ENCODE results near the gene OR2T27.
"Not testable (repeated sequence)": the region's sequence is repeated elsewhere in the genome, so short reads cannot be mapped to it uniquely, and the experiment has no call there.

OR2T27 gene

DNA sequence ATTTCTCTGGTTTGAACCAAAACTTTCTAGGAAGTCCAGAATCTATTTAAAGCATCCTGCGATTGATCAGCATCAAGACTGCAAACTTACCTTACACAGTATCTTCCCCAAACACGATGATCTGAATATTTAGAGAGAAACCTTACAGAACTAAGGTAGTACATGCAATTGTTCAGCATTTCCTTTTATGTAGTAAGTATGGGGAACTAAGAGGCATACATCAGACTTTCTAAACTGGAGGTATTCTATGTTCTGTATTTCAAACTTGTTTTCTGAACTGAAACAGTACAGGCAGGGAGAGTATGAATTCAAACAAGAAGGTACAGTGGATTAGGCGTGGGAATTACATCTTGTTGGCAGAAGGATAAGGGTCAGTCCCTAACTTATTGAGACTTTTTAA, at the start of gene OR2T27:
TSS of gene OR2T27 (minus strand) at position 175 of the 400 bp plus-strand sequence. CDS start 4,644 bp downstream, outside the sequence.
- not testable (repeated sequence) for DNase-seq (ENCODE audit: low spot score)

GRCh38 chr1:248704606-248705005, 49.3 kb upstream of the OR2T27 start:
- no peak for DNase-seq (ENCODE audit: low spot score)

GRCh38 chr1:248703674-248704073, 48.3 kb upstream of the OR2T27 start:
- DNase-seq (ENCODE audit: low spot score): no peak

DNA sequence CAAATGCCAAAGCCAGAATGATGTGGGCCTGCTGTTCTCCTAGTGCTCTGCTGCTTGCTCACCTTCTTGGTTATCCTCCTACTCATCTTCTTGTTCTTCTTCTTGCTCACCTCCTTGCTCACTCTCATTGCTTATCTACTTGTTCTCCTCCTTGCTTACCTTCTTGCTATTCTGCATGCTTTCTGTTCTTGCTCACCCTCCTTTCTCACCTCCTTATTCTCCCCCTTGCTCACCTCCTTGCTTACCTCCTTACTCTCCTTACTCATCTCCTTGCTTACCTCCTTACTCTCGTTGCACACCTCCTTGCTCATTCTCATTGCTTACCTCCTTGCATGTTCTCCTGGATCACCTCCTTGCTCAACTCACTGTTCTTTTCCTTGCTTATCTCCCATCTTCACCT, 47.4 kb upstream of the OR2T27 start, which contains the start of gene OR14I1:
TSS of gene OR14I1 (minus strand) at position 53 of the 400 bp plus-strand sequence.
- DNase-seq (ENCODE audit: low spot score): no peak

GRCh38 chr1:248699099-248699498, 43.8 kb upstream of the OR2T27 start:
- no peak for DNase-seq (ENCODE audit: low spot score)

DNA sequence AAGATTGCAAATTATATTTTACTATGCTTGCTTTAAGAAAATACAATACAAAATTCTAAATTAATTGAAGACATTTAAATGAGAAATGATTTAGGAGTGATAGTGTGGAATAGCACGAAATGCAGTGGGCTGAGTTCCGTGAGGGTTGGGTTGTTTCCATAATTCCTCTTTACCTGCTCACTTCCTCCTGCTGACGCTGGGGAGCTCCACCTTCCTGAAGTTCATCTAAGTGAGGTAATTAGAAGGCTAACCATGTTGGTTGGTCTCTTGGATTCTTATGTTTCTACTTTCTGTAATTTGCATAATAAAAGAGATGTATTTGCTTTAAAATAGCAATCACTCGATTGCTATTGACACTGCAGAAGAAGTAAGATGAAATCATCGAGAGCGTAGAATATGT, 42.6 kb upstream of the OR2T27 start:
- DNase-seq (ENCODE audit: low spot score): no peak

- DNase-seq (ENCODE audit: low spot score): no peak
Observed at GRCh38 chr1:248696774-248697173, 41.4 kb upstream of the OR2T27 start.

GRCh38 chr1:248696261-248696660, 40.9 kb upstream of the OR2T27 start:
- DNase-seq (ENCODE audit: low spot score): no peak

DNA sequence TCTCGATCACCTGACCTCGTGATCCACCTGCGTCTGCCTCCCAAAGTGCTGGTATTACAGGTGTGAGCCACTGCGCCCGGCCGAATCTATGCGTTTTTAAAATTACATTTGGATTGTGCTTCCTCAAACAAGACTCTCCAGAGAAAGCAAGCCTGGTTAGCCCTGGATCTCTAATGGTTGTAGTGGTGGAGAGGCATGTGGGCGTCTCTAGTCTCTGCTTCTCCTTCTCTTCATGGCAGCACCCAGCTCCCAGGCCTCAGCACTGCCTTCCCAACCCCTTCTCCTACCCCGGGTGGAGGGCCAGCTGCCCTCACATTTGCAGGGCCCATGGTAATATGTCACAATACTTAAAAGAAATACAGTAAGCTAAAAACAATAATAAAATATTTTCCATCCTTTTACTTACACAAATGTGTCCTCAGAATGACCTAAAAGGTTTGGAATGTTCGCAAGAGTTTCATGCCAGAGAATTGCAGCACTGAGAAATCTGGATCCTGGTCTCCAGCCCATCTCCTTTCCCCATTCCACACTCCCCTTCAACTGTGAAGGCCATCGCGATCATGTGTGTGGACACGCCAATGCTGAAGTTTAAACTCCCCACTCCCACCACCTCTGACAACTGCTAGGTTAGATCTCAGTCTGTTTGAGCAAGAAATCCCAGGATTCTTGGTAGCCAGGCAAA, 40.3 kb upstream of the OR2T27 start:
- DNase-seq (ENCODE audit: low spot score): no peak

GRCh38 chr1:248691567-248692155, 36.3 kb upstream of the OR2T27 start:
- DNase-seq (ENCODE audit: low spot score): no peak

- DNase-seq (ENCODE audit: low spot score): no peak
Observed at GRCh38 chr1:248688527-248689298, 33.4 kb upstream of the OR2T27 start.

DNA sequence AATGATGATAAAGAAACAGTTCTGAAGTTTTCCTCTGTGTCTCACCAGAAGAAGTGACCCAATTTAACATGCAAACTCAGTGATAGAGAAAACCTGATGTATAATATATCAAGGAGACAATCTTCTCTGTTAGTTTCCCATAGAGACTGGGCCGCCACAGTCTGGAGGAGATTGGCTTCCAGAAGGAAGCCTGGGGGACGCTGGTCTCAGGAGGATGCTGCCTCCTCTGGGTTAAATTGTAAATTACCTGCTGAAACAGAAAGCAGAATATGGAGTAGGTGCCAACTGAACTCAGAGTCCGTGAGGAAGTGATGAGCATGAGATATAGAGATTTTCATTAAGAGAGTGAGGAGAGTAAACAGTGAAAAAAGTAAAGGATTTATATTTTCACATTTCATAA, 31.5 kb upstream of the OR2T27 start:
- no peak for DNase-seq (ENCODE audit: low spot score)

- no peak for DNase-seq (ENCODE audit: low spot score)
Observed at GRCh38 chr1:248681651-248682050, 26.3 kb upstream of the OR2T27 start.

DNA sequence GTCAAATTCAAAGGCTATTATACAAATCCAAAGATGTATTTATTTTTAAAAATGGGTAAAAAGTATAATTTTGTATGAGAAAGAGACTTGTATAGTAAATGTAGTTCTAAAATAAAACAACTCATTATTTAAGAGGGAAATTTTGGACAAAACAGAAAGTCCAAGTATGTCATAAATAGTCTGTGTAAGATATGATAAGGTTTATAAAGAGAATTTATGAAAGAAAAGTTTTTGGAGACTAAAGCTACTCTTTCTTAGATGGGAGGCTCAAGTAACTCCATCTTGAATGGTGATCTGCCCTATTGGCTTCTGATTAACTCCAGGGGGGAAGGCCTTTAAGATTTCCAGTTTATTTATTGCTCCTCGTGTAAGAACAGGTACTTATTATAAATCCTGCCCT, 14.7 kb upstream of the OR2T27 start:
- DNase-seq (ENCODE audit: low spot score): no peak

DNA sequence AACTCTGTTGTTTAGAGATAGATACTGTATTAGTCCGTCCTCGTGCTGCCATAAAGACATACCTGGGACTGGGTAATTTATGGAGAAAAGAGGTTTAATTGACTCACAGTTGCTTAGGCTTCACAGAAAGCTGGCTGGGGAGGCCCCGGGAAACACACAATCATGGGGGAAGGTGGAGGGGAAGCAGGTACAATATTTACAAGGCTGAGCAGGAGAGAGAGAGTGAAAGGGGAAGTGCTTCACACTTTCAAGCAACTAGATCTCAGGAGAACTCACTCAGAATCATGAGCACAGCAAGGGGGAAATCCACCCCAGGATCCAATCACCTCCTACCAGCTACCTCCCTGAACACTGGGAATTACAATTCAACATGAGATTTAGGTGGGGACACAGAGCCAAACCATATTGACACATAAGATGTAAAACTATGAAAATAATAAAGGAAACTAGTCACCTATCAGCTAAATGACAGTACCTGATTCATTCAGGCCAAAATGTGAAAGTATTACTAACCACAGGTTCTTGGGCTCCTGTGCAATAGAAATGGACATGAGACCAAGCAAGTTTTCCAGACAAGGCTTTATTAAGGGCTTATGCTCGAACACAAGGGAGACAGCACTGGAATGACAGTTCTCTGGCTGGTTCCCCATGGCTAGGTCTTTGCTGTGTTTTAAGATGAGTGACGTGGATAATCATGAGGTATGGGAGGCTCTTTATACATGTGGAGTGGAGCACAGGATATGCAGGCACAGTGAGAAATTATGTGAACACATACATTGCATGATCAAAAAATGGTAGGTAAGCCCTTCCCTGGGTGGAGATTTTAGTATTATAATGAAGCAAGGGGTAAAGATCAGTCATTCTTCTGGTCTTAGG, 8.4 kb upstream of the OR2T27 start:
- DNase-seq (ENCODE audit: low spot score): not testable (repeated sequence)

GRCh38 chr1:248656797-248657196, 1.5 kb upstream of the OR2T27 start:
- not testable (repeated sequence) for DNase-seq (ENCODE audit: low spot score)

- DNase-seq (ENCODE audit: low spot score): not testable (repeated sequence)
Observed at GRCh38 chr1:248648770-248649536, 6.4 kb downstream of the OR2T27 start.

DNA sequence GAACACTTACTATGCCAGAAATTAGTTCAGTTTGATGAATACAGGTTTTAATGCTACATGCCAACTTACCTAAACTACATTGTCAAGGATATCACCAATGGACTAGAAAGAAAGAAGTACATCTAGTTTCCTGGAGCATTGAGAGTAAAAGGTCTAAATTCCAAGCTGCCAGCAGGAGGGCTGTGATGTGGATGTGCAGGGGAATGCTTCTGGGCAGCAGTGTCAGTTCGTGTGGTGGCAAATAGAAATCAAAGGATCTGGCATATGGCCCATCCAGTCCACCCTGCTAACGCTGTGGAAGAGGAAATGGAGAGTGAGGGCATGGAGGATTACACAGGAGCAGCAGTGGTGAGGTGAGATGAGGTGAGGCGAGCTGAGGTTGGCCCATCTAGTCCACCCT, 10.2 kb downstream of the OR2T27 start, which contains the start of gene OR2T35:
TSS of gene OR2T35 (minus strand) at position 101 of the 400 bp plus-strand sequence. CDS start 6,020 bp downstream, outside the sequence.
- DNase-seq (ENCODE audit: low spot score): not testable (repeated sequence)

DNA sequence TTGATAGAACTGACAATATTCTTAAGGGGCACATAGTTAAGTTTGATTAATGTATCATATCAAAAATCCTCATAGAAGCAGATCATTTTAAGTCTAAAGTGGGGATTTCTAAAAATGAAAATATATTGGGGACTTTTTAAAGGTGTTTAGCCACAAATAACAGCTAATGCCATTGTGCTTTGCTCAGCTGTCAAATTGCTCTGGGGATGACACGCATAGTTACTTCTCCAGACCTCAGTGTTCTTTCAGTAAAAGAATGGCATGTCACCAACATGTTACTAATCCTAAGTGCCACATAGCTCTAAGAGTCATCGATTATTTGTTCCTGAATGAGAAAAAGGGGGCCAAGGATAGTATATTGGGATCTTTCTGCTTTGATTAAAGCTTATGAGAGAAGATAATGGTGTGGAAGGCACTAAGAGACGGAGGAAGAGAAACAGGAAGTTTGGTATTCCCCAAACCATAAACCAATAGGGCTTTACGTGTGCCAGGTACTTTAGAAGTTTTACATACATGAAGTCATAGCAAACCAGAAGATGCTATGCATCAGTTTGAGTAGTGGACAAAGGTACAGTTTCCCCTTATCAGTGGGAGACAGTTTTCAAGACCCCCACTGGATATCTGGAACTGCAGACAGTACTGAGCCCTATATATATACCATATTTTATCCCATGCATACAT, 12.2 kb downstream of the OR2T27 start:
- DNase-seq (ENCODE audit: low spot score): not testable (repeated sequence)

DNA sequence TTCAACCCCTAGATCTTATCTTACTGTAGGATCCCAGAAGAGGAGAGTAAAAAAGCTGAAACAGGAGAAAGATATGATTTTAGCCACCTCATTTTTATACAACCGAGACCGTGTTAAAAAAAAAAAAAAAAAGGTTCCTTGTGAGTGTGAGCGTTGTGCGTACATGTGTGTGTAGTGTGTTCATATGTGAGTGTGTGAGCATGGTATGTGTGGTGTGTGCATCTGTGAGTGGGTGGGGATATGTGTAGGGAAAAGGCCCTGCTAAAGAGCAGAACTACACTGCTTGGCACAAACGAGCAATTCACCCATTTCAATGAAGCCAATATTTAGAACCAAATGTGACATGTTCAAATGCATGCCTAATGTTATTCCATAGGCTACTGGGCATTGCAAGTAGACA, 13.7 kb downstream of the OR2T27 start:
- DNase-seq (ENCODE audit: low spot score): not testable (repeated sequence)

Measured in D341Med (cell line).